ENCODE data around the gene SLC4A4. TPM values are rescaled to one million over a fixed set of nuclear protein-coding genes. Genes with fewer than 3 reads are reported as not detected.

The SLC4A4 gene
- total RNA-seq, 2 experiments from 2014 or later = 0.08 to 0.14 TPM

DNA sequence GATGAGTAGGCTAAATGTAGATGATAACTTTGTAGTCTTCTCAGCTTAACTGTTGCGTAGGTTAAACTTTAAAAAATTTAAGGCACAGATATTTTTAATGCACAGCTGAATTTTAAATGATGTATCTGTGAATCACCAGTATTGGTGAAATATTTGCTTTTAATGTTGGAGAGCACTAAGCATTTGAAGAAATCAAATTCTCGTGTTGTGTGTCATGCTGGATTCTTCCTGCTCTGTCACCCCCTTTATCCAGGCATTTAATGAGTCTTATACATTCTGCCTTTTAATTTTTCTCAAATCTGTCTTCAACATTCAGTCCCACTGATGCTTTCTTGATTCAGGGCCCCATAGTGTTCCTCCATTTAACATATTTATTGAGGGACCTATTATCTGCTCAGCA, 76.7 kb downstream of the SLC4A4 start:
- H3K27me3 ChIP-seq (ENCODE audit: control insufficient read depth in 1 of 2, insufficient read depth in 2 of 2, low read length in 2 of 2) = no peaks in the 10 kb centered on the region
- intact Hi-C loops (cut with DNase I, micrococcal nuclease) = no loop called here
- CTCF ChIA-PET = no interaction called here

DNA sequence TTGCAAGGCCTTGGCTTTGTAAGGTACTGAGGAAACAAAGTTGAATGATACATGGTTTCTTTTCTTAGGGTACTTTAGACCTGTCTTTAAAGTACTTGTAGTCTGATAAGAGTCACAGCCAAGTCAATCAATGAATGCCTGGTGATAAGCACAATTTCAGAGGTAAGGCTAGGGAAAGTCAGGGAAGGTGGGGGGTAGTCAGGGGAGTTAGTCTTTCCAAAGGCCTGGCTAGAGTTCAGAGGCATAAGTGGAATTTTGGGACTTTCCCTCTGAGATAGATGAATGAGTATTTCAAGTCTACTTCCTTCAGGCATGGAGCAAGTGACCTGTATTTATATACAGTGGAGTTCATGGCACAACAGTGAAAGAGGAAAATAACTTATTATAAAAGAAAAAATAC, 78.3 kb downstream of the SLC4A4 start:
- no peaks in the 10 kb centered on the region for H3K27me3 Mint-ChIP-seq
- TF ChIP-seq, protein P1, sequence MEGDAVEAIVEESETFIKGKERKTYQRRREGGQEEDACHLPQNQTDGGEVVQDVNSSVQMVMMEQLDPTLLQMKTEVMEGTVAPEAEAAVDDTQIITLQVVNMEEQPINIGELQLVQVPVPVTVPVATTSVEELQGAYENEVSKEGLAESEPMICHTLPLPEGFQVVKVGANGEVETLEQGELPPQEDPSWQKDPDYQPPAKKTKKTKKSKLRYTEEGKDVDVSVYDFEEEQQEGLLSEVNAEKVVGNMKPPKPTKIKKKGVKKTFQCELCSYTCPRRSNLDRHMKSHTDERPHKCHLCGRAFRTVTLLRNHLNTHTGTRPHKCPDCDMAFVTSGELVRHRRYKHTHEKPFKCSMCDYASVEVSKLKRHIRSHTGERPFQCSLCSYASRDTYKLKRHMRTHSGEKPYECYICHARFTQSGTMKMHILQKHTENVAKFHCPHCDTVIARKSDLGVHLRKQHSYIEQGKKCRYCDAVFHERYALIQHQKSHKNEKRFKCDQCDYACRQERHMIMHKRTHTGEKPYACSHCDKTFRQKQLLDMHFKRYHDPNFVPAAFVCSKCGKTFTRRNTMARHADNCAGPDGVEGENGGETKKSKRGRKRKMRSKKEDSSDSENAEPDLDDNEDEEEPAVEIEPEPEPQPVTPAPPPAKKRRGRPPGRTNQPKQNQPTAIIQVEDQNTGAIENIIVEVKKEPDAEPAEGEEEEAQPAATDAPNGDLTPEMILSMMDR (IDR thresholded peaks at IDR 0.05) = no peak
- intact Hi-C loops (cut with DNase I, micrococcal nuclease) = no loop called here
- Histone ChIP-seq H3K4me3 (ENCODE audit: low read length) (no peak overlapping the region), H3K4me1 (ENCODE audit: insufficient read depth, low read length) (no peaks in the 10 kb centered on the region), H3K36me3 (ENCODE audit: insufficient read depth, low read length) (no peaks in the 10 kb centered on the region), H3K27me3 (ENCODE audit: control insufficient read depth in 1 of 2, insufficient read depth in 2 of 2, low read length in 2 of 2) (no peaks in the 10 kb centered on the region), H3K9me3 (ENCODE audit: control insufficient read depth in 1 of 2, insufficient read depth in 1 of 2, low read length in 2 of 2) (peaks cover 0 to 5% of the 10 kb centered on the region in 2 experiments), H3K27ac (ENCODE audit: low read depth in 1 of 2, low read length in 2 of 2) (no peak overlapping the region)
- no peaks in the 10 kb centered on the region for H3K9me3 Mint-ChIP-seq
- DNase-seq (no peak), ATAC-seq (ENCODE audit: poor library complexity) (no peak)
- ChIA-PET POLR2A (no interaction called here), CTCF (no interaction called here)
- no peaks in the 10 kb centered on the region for H3K36me3 Mint-ChIP-seq (ENCODE audit: low read depth)
- H3K27ac Mint-ChIP-seq = no peak overlapping the region
- no peaks in the 10 kb centered on the region for H3K4me1 Mint-ChIP-seq (ENCODE audit: low read depth)
- H3K4me3 Mint-ChIP-seq = no peak overlapping the region

More for the DNA sequence above, 76.7 kb downstream of the SLC4A4 start:
- Mint-ChIP-seq H3K9me3 (no peaks in the 10 kb centered on the region), H3K4me3 (no peak overlapping the region), H3K27me3 (no peaks in the 10 kb centered on the region), H3K36me3 (ENCODE audit: low read depth) (no peaks in the 10 kb centered on the region), H3K27ac (no peak overlapping the region), H3K4me1 (ENCODE audit: low read depth) (no peaks in the 10 kb centered on the region)
- POLR2A ChIA-PET = no interaction called here
- TF ChIP-seq, protein P1 (IDR thresholded peaks at IDR 0.05) = no peak
- H3K36me3 ChIP-seq (ENCODE audit: insufficient read depth, low read length) = no peaks in the 10 kb centered on the region
- H3K4me3 ChIP-seq (ENCODE audit: low read length) = no peak overlapping the region
- DNase-seq (no peak), ATAC-seq (ENCODE audit: poor library complexity) (no peak)
- no peaks in the 10 kb centered on the region for H3K4me1 ChIP-seq (ENCODE audit: insufficient read depth, low read length)
- H3K27ac ChIP-seq (ENCODE audit: low read depth in 1 of 2, low read length in 2 of 2) = no peak overlapping the region
- H3K9me3 ChIP-seq (ENCODE audit: control insufficient read depth in 1 of 2, insufficient read depth in 1 of 2, low read length in 2 of 2) = peaks cover 0 to 5% of the 10 kb centered on the region in 2 experiments

DNA sequence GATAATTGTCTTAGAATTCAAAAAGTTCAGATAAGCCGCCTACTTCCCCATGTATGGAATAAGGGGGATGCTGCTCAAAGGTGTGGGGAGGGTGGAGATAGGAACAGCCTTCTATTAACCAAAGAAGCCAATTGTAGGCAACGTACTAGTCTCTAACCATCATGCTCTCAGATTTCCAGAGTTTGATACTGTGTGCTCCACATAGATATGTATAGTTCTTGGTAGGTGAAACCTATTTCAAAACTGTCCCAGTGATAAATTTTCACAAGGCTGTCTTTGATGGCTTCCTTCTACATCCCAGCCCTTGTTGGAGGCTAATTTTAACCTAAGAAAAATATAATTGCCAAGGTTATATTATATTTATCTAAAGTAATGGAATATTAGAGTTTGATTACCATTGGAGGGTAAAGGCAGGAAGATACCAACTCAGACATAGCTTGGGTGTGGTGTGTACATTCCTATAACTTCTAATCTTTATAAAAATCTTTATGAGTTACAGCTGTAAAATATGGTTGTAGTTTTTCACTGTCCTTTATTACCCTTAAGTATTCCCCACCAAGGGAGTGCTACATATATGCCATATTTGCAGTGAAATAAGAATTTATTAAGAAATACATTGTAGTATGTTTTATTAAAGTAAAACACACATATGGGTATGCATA, 87.7 kb downstream of the SLC4A4 start:
- ChIA-PET POLR2A (no interaction called here), CTCF (no interaction called here)
- no peaks in the 10 kb centered on the region for H3K27me3 Mint-ChIP-seq
- H3K4me1 ChIP-seq (ENCODE audit: insufficient read depth, low read length) = no peaks in the 10 kb centered on the region
- DNase-seq (no peak), ATAC-seq (ENCODE audit: poor library complexity) (no peak)
- no peak overlapping the region for H3K4me3 Mint-ChIP-seq
- no peak overlapping the region for H3K27ac ChIP-seq (ENCODE audit: low read depth in 1 of 2, low read length in 2 of 2)
- intact Hi-C loops (cut with DNase I, micrococcal nuclease) = no loop called here
- H3K36me3 ChIP-seq (ENCODE audit: insufficient read depth, low read length) = no peaks in the 10 kb centered on the region
- H3K9me3 Mint-ChIP-seq = peaks cover 4% of the 10 kb centered on the region
- H3K9me3 ChIP-seq (ENCODE audit: control insufficient read depth in 1 of 2, insufficient read depth in 1 of 2, low read length in 2 of 2) = no peaks in the 10 kb centered on the region
- no peaks in the 10 kb centered on the region for H3K27me3 ChIP-seq (ENCODE audit: control insufficient read depth in 1 of 2, insufficient read depth in 2 of 2, low read length in 2 of 2)
- H3K4me1 Mint-ChIP-seq (ENCODE audit: low read depth) = no peaks in the 10 kb centered on the region
- H3K36me3 Mint-ChIP-seq (ENCODE audit: low read depth) = no peaks in the 10 kb centered on the region
- TF ChIP-seq, protein P1 (IDR thresholded peaks at IDR 0.05) = no peak
- H3K27ac Mint-ChIP-seq = no peak overlapping the region
- H3K4me3 ChIP-seq (ENCODE audit: low read length) = no peak overlapping the region

Data from CD4-positive, alpha-beta T cell (primary cell).